ENCODE data around the gene GNG7.
"Not testable (repeated sequence)": the region's sequence is repeated elsewhere in the genome, so short reads cannot be mapped to it uniquely, and the experiment has no call there.

GNG7 gene

DNA sequence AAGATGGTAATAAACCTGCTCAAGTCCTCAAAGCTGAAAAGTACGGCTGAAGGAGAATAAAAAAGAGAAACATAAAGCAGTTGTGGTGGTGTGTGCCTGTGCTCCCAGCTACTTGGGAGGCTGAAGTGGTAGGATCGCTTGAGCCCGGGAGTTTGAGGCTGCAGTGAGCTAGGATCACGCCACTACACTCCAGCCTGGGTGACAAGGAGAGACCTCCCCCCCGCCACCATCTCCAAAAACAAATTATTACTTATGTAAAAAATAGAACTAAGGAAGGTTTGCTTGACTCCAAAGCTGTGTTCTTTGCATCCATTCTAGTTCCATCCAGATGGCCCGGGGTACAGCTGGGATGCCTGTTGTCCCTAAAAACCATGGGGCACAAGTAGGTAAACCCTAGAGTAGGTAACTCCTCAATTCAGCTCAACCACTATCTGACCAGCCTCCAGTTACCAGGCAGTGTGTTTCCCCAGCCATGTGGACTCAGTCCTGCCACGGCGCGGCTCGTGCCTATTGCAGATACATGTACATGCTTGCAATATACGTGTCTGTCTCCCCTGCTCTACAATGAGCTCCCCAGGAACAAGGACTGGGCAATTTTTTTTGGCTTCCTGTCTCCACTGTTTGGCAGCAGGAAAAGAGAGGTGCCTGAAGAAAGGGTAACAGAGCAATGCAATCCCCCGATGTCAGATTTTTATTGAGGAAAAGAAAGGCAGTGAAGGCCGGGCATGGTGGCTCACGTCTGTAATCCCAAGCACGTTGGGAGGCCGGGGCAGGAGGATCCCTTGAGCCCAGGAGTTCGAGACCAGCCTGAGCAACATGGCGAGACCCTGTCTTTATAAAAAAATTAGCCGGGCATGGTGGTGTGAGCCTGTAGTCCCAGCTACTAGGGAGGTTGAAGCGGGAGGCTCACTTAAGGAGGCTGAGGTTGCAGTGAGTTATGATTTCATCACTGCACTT lies 101.3 kb downstream of the GNG7 start:
- no peak for DNase-seq (ENCODE audit: low spot score)

GRCh38 chr19:2594319-2594718 lies 108.2 kb downstream of the GNG7 start:
- DNase-seq (ENCODE audit: low spot score): no peak

- DNase-seq (ENCODE audit: low spot score): no peak
Observed at GRCh38 chr19:2592824-2593223, 109.7 kb downstream of the GNG7 start.

DNA sequence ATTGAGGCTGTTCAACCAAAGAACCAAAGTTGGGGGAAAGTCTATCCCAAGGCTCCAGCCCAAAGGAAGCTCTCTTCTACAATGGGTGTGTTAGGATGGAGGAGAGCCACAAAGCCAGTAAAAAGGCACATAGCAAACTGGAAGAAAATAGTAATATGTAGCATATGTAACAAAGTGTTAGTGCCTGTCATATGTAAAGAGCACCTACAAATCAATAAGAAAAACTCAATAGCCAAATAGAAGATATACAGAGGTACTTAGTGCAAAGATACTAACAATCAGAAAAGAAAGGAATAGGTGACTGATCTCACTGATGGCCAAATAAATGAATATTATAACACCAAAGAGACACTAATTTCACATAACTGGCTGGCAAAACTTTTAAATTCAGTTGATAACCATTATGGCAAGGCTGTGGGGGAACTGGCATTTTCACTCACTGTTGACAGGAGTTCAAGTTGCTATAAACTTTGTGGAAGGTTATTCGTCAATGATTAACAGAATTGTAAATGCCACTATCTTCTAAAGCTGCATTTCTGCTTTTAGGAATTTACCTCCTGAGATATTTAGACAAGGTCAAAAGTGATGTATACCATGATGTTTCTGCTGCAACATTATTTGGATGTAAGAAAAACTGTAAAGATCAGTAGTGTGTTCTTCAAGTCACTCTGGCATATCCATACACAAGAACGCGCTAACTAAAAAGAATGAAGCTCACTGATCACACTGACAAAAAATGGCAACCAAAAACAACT lies 110.8 kb downstream of the GNG7 start:
- DNase-seq (ENCODE audit: low spot score): no peak

DNA sequence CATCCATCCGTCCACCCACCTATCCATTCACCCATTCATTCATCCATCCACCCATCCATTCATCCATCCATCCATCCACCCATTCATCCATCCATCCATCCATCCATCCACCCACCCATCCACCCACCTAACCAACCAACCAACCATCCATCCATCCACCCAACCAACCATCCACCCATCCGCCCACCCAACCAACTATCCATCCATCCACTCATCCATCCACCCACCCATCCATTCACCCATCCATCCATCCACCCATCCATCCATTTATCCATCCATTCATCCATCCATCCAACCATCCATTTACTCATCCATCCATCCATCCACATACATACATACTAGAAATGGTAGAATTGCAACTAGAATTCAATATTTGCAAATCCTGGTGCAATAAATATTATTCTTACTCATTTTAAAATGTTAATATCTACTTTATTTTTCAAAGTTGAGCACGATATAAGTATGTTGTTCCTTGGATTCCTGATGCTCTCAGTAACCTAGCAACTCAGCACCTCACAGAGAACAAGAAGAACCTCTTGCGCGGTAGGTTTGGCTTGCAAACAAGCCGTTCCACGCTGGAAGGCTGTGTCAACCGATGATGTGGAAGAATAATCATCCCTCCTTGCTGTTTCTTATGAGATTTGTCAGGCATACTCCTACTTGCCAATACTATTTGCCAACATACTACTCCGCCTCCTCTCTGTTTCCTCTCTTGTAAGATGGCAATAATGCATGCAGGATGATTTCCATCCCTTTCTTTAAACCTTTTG lies 111.7 kb downstream of the GNG7 start:
- DNase-seq (ENCODE audit: low spot score): no peak

DNA sequence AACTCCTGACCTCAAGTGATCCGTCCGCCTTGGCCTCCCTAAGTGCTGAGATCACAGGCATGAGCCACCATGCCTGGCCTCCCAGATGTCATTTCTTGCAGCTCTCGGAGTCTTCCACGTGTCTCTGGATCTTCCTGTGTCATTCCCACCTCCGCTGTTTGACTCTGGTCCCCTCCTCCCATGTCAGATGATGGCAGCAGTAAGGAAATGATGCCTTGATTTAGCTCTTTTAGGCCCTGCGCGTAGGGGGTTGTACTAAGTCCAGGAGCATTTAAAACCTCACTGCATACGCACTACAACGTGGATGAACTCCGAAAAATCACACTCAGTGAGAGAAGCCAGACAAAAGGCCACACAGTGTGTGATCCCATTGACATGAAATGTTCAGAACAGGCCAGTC lies 113.1 kb downstream of the GNG7 start:
- DNase-seq (ENCODE audit: low spot score): no peak

- peak; percentile 66 for DNase-seq (ENCODE audit: low spot score)
Observed at GRCh38 chr19:2588081-2588777, 114.3 kb downstream of the GNG7 start.

- no peak for DNase-seq (ENCODE audit: low spot score)
Observed at GRCh38 chr19:2587001-2587719, 115.3 kb downstream of the GNG7 start.

DNA sequence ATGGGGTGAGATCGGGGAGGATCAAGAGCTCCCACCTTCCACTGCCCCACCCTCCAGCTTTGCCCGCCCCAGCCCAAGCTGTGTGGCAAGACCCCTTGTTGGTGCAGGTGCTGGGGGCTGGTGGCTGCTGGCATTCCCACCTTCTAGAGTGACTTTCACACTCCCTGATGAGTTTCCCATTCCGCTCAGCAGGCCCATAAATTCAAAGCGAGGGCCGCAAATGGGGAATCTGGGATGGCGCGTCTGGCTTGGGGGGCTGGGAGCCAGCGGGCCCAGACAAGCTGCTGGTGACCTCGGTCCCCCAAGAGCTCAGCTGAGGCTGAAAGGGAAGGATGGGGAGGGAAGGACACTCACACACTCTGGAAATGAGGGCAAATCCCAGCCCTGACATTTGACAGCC lies 116.3 kb downstream of the GNG7 start:
- DNase-seq (ENCODE audit: low spot score): no peak

GRCh38 chr19:2584002-2584401 lies 118.5 kb downstream of the GNG7 start:
- no peak for DNase-seq (ENCODE audit: low spot score)

DNA sequence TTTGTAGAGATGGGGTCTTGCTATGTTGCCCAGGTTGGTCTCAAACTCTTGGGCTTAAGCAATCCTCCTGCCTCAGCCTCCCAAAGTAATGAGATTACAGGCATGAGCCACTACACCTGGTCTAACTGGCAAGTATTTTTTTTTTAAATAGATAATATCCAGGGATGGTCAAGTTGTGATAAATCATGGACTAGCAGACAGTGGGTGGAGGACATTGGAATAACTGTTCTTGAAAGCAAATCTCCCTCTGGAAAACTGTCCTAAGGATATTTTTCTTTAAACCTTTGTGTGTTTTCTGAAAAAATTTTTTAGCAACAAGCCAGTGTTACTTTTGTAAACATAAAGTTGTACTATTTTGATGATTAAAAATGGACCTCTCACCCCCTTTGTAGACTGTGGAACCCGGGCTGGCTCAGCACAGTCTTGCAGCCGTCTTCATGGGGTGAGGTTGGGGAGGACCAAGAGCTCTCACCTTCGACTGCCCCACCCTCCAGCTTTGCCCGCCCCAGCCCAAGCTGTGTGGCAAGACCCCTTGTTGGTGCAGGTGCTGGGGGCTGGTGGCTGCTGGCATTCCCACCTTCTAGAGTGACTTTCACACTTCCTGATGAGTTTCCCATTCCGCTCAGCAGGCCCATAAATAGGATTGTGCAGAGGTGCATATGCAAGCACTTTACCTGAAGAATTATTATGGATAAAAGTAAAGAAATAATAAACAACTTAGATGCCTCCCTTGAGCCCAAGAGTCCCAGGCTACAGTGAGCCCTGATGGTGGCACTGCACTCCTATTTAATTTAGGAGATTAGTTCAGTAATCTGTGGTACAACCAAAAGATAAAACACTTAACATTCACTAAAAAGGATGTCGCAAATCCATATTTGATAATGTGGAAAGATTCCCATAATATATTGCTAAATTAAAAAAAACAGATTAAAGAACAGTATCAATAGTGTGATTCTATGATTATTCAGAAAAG lies 119.2 kb downstream of the GNG7 start:
- DNase-seq (ENCODE audit: low spot score): no peak

DNA sequence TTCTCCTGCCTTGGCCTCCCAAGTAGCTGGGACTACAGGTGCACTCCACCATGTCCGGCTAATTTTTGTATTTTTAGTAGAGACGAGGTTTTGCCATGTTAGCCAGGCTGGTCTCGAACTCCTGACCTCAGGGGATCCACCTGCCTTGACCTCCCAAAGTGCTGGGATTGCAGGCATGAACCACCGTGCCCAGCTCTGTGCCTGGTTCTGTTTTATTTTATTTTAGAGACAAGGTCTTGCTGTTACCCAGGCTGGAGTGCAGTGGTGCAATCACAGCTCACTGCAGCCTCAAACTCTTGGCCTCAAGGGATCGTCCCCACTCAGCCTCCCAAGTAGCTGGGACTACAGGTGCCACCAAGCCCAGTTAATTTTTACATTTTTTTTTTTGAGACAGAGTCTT lies 122.1 kb downstream of the GNG7 start:
- not testable (repeated sequence) for DNase-seq (ENCODE audit: low spot score)

DNA sequence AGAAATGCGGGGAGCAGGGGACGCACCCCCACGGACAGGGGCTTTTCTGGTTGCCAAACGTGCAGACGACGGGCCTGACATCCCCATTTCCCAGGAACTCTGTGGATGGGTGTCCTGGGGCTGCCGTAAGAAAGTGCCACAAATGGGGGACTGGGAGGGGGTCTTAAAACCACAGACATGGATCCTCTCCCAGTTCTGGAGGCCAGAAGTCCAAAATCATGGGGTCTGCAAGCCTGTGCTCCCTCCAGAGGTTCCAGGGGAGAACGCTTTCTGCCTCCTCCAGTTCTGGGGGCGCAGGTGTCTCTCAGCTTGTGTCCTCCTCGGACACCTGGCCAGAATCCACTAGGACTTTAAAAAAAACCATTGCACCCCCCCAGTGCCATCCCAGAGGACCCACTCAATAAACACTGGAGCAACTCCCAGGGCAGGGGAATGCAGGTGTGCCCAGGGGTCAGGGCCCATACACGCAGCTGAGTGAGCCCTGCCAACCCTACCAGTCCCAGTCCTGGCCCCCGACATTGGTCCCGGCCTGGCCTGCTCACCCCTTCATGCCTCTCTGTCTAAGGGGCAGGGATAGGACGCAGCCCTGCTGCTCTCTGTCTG lies 122.7 kb downstream of the GNG7 start:
- no peak for DNase-seq (ENCODE audit: low spot score)

GRCh38 chr19:2578901-2579677 lies 123.4 kb downstream of the GNG7 start:
- DNase-seq (ENCODE audit: low spot score): peak; percentile 81

- no peak for DNase-seq (ENCODE audit: low spot score)
Observed at GRCh38 chr19:2578391-2578890, 124.1 kb downstream of the GNG7 start.

- no peak for DNase-seq (ENCODE audit: low spot score)
Observed at GRCh38 chr19:2577722-2578335, 124.7 kb downstream of the GNG7 start.

DNA sequence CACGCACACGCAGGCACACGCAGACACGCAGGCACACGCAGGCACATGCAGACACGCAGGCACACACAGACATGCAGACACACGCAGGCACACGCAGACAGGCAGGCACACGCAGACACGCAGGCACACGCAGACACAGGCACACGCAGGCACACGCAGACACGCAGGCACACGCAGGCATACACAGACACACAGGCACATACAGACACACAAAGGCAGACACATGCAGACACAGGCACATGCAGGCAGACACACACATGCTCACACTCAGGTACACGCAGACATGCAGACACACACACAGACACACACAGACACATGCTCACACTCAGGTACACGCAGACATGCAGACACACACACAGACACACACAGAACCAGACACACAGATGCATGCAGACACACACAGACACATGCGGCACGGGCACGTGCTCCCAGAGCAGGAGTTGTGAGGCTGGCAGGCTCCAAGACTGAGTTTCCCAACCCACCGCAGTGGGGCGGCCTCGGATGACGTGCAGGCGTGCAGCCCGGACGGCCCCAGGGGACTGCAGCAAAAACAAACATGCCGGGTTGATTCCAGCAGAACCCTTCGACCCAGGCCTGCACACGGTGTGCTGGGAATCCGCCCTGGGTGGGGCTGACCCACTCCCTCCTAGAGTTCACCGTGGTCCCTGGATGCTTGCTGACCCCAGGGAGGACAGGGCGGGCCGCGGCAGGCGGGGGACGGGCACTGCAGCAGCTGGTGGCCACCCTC lies 126.6 kb downstream of the GNG7 start:
- peak; percentile 92 for DNase-seq (ENCODE audit: low spot score)

All from HuH-7.5 (cell line).